Type B pancreatic cell (in vitro differentiated cells): ENCODE results near the gene ANKS6. TPM values are rescaled to one million over a fixed set of nuclear protein-coding genes. Genes with fewer than 3 reads are reported as not detected.

ENCODE experiments used
- DNase-seq: peaks from one replicate; pipeline ENCODE4 v3.0.0; 2021; ENCODE audit warnings: mixed read lengths; ENCODE audit not compliant: unreplicated experiment; ENCODE audit errors: extremely low spot score
- H3K27ac Mint-ChIP-seq: 2 replicates; pipeline ENCODE4 v1.8.0; 2021; ENCODE audit warnings: mild to moderate bottlenecking, mixed read lengths
- H3K27me3 Mint-ChIP-seq: 2 replicates; pipeline ENCODE4 v1.8.0; 2021; ENCODE audit warnings: mixed read lengths
- H3K36me3 Mint-ChIP-seq: 2 replicates; pipeline ENCODE4 v1.8.0; 2021; ENCODE audit warnings: mixed read lengths
- H3K4me1 Mint-ChIP-seq: one replicate; pipeline ENCODE4 v1.8.0; 2021; ENCODE audit warnings: mixed read lengths; ENCODE audit not compliant: unreplicated experiment
- H3K4me3 Mint-ChIP-seq: 2 replicates; pipeline ENCODE4 v1.8.0; 2021; ENCODE audit warnings: mild to moderate bottlenecking, mixed read lengths
- H3K9me3 Mint-ChIP-seq: 2 replicates; pipeline ENCODE4 v1.8.0; 2021; ENCODE audit warnings: mixed read lengths
- CTCF ChIP-seq: fragments of 200-600 bp; sonication (generic); conservative IDR thresholded peaks from 2 replicates; pipeline ENCODE4 v1.5.0; 2021; ENCODE audit warnings: antibody characterized with exemption, mild to moderate bottlenecking
- total RNA-seq: library from RNA; stranded (reverse); gene quantifications from 2 replicates; pipeline ENCODE4 v1.2.1, GENCODE V29; 2021; ENCODE audit warnings: low replicate concordance

Gene ANKS6
- total RNA-seq, 1 donor from 2014 or later, result 32.2 TPM

GRCh38 chr9:98719055-98719454, 77.3 kb downstream of the ANKS6 start:
- peaks cover 56% of the 10 kb centered on the region for H3K27me3 Mint-ChIP-seq
- no peak overlapping the region for H3K27ac Mint-ChIP-seq
- no peaks in the 10 kb centered on the region for H3K36me3 Mint-ChIP-seq
- H3K4me3 Mint-ChIP-seq, result no peak overlapping the region
- TF ChIP-seq CTCF, result no peak
- H3K9me3 Mint-ChIP-seq, result no peaks in the 10 kb centered on the region
- H3K4me1 Mint-ChIP-seq, result no peaks in the 10 kb centered on the region
- no peak for DNase-seq

GRCh38 chr9:98714833-98715232, 81.5 kb downstream of the ANKS6 start:
- no peaks in the 10 kb centered on the region for H3K9me3 Mint-ChIP-seq
- no peak overlapping the region for H3K4me3 Mint-ChIP-seq
- no peak for TF ChIP-seq CTCF
- H3K4me1 Mint-ChIP-seq, result no peaks in the 10 kb centered on the region
- no peaks in the 10 kb centered on the region for H3K36me3 Mint-ChIP-seq
- H3K27me3 Mint-ChIP-seq, result peaks cover 82% of the 10 kb centered on the region
- no peak for DNase-seq
- no peak overlapping the region for H3K27ac Mint-ChIP-seq

GRCh38 chr9:98712987-98713386, 83.4 kb downstream of the ANKS6 start:
- no peak overlapping the region for H3K27ac Mint-ChIP-seq
- no peaks in the 10 kb centered on the region for H3K36me3 Mint-ChIP-seq
- H3K27me3 Mint-ChIP-seq, result peaks cover 84% of the 10 kb centered on the region
- H3K9me3 Mint-ChIP-seq, result no peaks in the 10 kb centered on the region
- no peak for TF ChIP-seq CTCF
- no peak overlapping the region for H3K4me3 Mint-ChIP-seq
- H3K4me1 Mint-ChIP-seq, result no peaks in the 10 kb centered on the region
- no peak for DNase-seq

- H3K36me3 Mint-ChIP-seq, result no peaks in the 10 kb centered on the region
- TF ChIP-seq CTCF, result no peak
- H3K4me3 Mint-ChIP-seq, result peak overlapping the region; percentile 79
- peaks cover 81% of the 10 kb centered on the region for H3K27me3 Mint-ChIP-seq
- H3K9me3 Mint-ChIP-seq, result no peaks in the 10 kb centered on the region
- no peak overlapping the region for H3K27ac Mint-ChIP-seq
- H3K4me1 Mint-ChIP-seq, result peaks cover 10% of the 10 kb centered on the region
- DNase-seq, result no peak
These were observed 86.1 kb downstream of the ANKS6 start for GRCh38 chr9:98709968-98710965.

- peaks cover 10% of the 10 kb centered on the region for H3K4me1 Mint-ChIP-seq
- no peak for TF ChIP-seq CTCF
- peaks cover 80% of the 10 kb centered on the region for H3K27me3 Mint-ChIP-seq
- no peaks in the 10 kb centered on the region for H3K9me3 Mint-ChIP-seq
- peak within 1 kb of the TSS; percentile 81 for H3K4me3 Mint-ChIP-seq
- no peaks in the 10 kb centered on the region for H3K36me3 Mint-ChIP-seq
- H3K27ac Mint-ChIP-seq, result no peak within 1 kb of the TSS
- no peak for DNase-seq
These were observed 87.1 kb downstream of the ANKS6 start, which contains the start of gene GABBR2 for GRCh38 chr9:98708933-98709911. TSS of gene GABBR2 (minus strand) at chr9:98708935. CDS start at chr9:98708737, 198 bp downstream.
